Cortex of kidney (tissue), 1 donor: ENCODE measurements around the gene RAP1GAP.
"Not testable (repeated sequence)": the region's sequence is repeated elsewhere in the genome, so short reads cannot be mapped to it uniquely, and the experiment has no call there.

Experiments used
- DNase-seq: peaks from one replicate; lab custom pipeline; 2025; lab: John Stamatoyannopoulos, UW

The RAP1GAP gene

GRCh38 chr1:21569820-21570527 lies 99.2 kb downstream of the RAP1GAP start:
- no peak for DNase-seq

- DNase-seq, result no peak
These were observed 100.3 kb downstream of the RAP1GAP start for GRCh38 chr1:21568809-21569385.

- no peak for DNase-seq
These were observed 101.0 kb downstream of the RAP1GAP start for GRCh38 chr1:21568006-21568746.

GRCh38 chr1:21567241-21568005 lies 101.7 kb downstream of the RAP1GAP start:
- DNase-seq, result no peak

- not testable (repeated sequence) for DNase-seq
These were observed 102.8 kb downstream of the RAP1GAP start for GRCh38 chr1:21566361-21566760.

- no peak for DNase-seq
These were observed 103.9 kb downstream of the RAP1GAP start for GRCh38 chr1:21565285-21565684.

- DNase-seq, result no peak
These were observed 104.5 kb downstream of the RAP1GAP start for GRCh38 chr1:21564521-21565095.

GRCh38 chr1:21563971-21564370 lies 105.2 kb downstream of the RAP1GAP start:
- no peak for DNase-seq

- no peak for DNase-seq
These were observed 106.3 kb downstream of the RAP1GAP start for GRCh38 chr1:21562896-21563295.

- no peak for DNase-seq
These were observed 108.1 kb downstream of the RAP1GAP start for GRCh38 chr1:21560916-21561638.

GRCh38 chr1:21559788-21560567 lies 109.2 kb downstream of the RAP1GAP start:
- no peak for DNase-seq

GRCh38 chr1:21553116-21553926 lies 115.8 kb downstream of the RAP1GAP start:
- DNase-seq, result no peak

- no peak for DNase-seq
These were observed 116.4 kb downstream of the RAP1GAP start for GRCh38 chr1:21552715-21553114.

- no peak for DNase-seq
These were observed 118.2 kb downstream of the RAP1GAP start for GRCh38 chr1:21550866-21551475.

GRCh38 chr1:21550097-21550496 lies 119.1 kb downstream of the RAP1GAP start:
- no peak for DNase-seq

GRCh38 chr1:21547876-21548275 lies 121.3 kb downstream of the RAP1GAP start:
- DNase-seq, result no peak
